ENCODE results near the gene DMAP1. TPM values are rescaled to one million over a fixed set of nuclear protein-coding genes. Genes with fewer than 3 reads are reported as not detected.

The DMAP1 gene
- total RNA-seq, 1 experiment from 2014 or later: 40.9 TPM

- TF ChIP-seq PRDM15 (CRISPR knock-in tag; IDR thresholded peaks at IDR 0.05): no peak
Observed at GRCh38 chr1:44225761-44226160, 12.5 kb downstream of the DMAP1 start (continued).

- ChIA-PET POLR2A (no interaction called here), CTCF (interaction anchor here (0.6 kb wide), 1 partner anchor 12 kb away, joined by 4 read pairs; no protein-coding TSS in a partner anchor)
- Mint-ChIP-seq H3K36me3 (peaks cover 50% of the 10 kb centered on the region), H3K4me1 (no peaks in the 10 kb centered on the region), H3K27me3 (ENCODE audit: low read depth) (peaks cover 14% of the 10 kb centered on the region), H3K4me3 (no peak overlapping the region), H3K27ac (no peak overlapping the region), H3K9me3 (peaks cover 30% of the 10 kb centered on the region)
- no peak for TF ChIP-seq ATF3 (CRISPR knock-in tag; conservative IDR thresholded peaks at IDR 0.05)
- TF ChIP-seq ETV6 (CRISPR knock-in tag; IDR thresholded peaks at IDR 0.05): no peak
- TF ChIP-seq GRHL2 (CRISPR knock-in tag; IDR thresholded peaks at IDR 0.05; ENCODE audit: insufficient replicate concordance, severe bottlenecking): no peak
- no peak for TF ChIP-seq CDX4 (CRISPR knock-in tag; IDR thresholded peaks at IDR 0.05; ENCODE audit: borderline replicate concordance)
- no peak for TF ChIP-seq JAZF1 (CRISPR knock-in tag; IDR thresholded peaks at IDR 0.05)
- no peak for TF ChIP-seq SMAD4 (CRISPR knock-in tag; IDR thresholded peaks at IDR 0.05)
- TF ChIP-seq ZNF416 (CRISPR knock-in tag; IDR thresholded peaks at IDR 0.05): no peak
- no peak for TF ChIP-seq SOX15 (CRISPR knock-in tag; IDR thresholded peaks at IDR 0.05)
- no peak for TF ChIP-seq RELA (CRISPR knock-in tag; IDR thresholded peaks at IDR 0.05; ENCODE audit: borderline replicate concordance)
- no peak for TF ChIP-seq ZNF121 (CRISPR knock-in tag; IDR thresholded peaks at IDR 0.05)
- TF ChIP-seq TEAD4 (CRISPR knock-in tag; IDR thresholded peaks at IDR 0.05): no peak
- no peak for ATAC-seq
- DNase-seq (ENCODE audit: low spot score): no peak
Observed at GRCh38 chr1:44227211-44227610, 13.9 kb downstream of the DMAP1 start.

GRCh38 chr1:44228218-44228617, 14.9 kb downstream of the DMAP1 start:
- peaks cover 30% of the 10 kb centered on the region for H3K9me3 Mint-ChIP-seq
- ChIA-PET CTCF (interaction anchor here (0.9 to 2.3 kb wide), 3 partner anchors 8 to 11 kb away, joined by 4 to 8 read pairs (median 5); no protein-coding TSS in a partner anchor), POLR2A (no interaction called here)
- ATAC-seq: no peak
- no peak overlapping the region for H3K27ac Mint-ChIP-seq
- DNase-seq (ENCODE audit: low spot score): no peak
- peaks cover 50% of the 10 kb centered on the region for H3K36me3 Mint-ChIP-seq
- no peak overlapping the region for H3K4me3 Mint-ChIP-seq
- peaks cover 14% of the 10 kb centered on the region for H3K27me3 Mint-ChIP-seq (ENCODE audit: low read depth)
- H3K4me1 Mint-ChIP-seq: no peaks in the 10 kb centered on the region
- no peak for TF ChIP-seq NFYB (CRISPR knock-in tag; conservative IDR thresholded peaks at IDR 0.05; ENCODE audit: low read depth)
- TF ChIP-seq ZNF532 (CRISPR knock-in tag; IDR thresholded peaks at IDR 0.05; ENCODE audit: borderline replicate concordance): no peak
- TF ChIP-seq TEAD4 (CRISPR knock-in tag; IDR thresholded peaks at IDR 0.05): no peak
- no peak for TF ChIP-seq JAZF1 (CRISPR knock-in tag; IDR thresholded peaks at IDR 0.05)
- no peak for TF ChIP-seq E2F4 (CRISPR knock-in tag; IDR thresholded peaks at IDR 0.05; ENCODE audit: borderline replicate concordance, low read depth)
- no peak for TF ChIP-seq ZNF232 (CRISPR knock-in tag; IDR thresholded peaks at IDR 0.05)
- TF ChIP-seq FOXP4 (CRISPR knock-in tag; IDR thresholded peaks at IDR 0.05): no peak
- TF ChIP-seq E2F5 (CRISPR knock-in tag; IDR thresholded peaks at IDR 0.05): no peak
